ENCODE measurements around the gene SHD. TPM values are rescaled to one million over a fixed set of nuclear protein-coding genes. Genes with fewer than 3 reads are reported as not detected.

The SHD gene
- total RNA-seq, 2 experiments from 2014 or later, result 0.14 to 0.64 TPM

- DNase-seq, result no peak
- H3K27ac Mint-ChIP-seq, result no peak overlapping the region
- Histone ChIP-seq H3K36me3 (ENCODE audit: insufficient read depth, low read length) (no peaks in the 10 kb centered on the region), H3K27me3 (ENCODE audit: control insufficient read depth in 1 of 2, insufficient read depth in 2 of 2, low read length in 2 of 2) (peaks cover 0 to 3% of the 10 kb centered on the region in 2 experiments), H3K4me3 (ENCODE audit: low read length) (no peak overlapping the region), H3K27ac (ENCODE audit: low read depth in 1 of 2, low read length in 2 of 2) (no peak overlapping the region), H3K4me1 (ENCODE audit: insufficient read depth, low read length) (peaks cover 36% of the 10 kb centered on the region), H3K9me3 (ENCODE audit: control insufficient read depth in 1 of 2, insufficient read depth in 1 of 2, low read length in 2 of 2) (no peaks in the 10 kb centered on the region)
- no peaks in the 10 kb centered on the region for H3K27me3 Mint-ChIP-seq
- POLR2A ChIA-PET, result no interaction called here
- peak overlapping the region; percentile 45 for H3K4me3 Mint-ChIP-seq
- CTCF ChIA-PET, result no interaction called here
- no peaks in the 10 kb centered on the region for H3K9me3 Mint-ChIP-seq
- H3K4me1 Mint-ChIP-seq (ENCODE audit: low read depth), result peaks cover 34% of the 10 kb centered on the region
- TF ChIP-seq CTCF (IDR thresholded peaks at IDR 0.05), result no peak
- intact Hi-C loops (cut with DNase I, micrococcal nuclease), result loop anchor here in 1 of 2 experiments (2.0 kb wide), 1 partner anchor 22 kb away; no protein-coding TSS in a partner anchor
- H3K36me3 Mint-ChIP-seq (ENCODE audit: low read depth), result no peaks in the 10 kb centered on the region
- ATAC-seq (ENCODE audit: poor library complexity), result no peak
Measured at GRCh38 chr19:4305257-4305612, 26.2 kb downstream of the SHD start.

- Mint-ChIP-seq H3K27me3 (no peaks in the 10 kb centered on the region), H3K36me3 (ENCODE audit: low read depth) (no peaks in the 10 kb centered on the region), H3K4me1 (ENCODE audit: low read depth) (peaks cover 31% of the 10 kb centered on the region), H3K9me3 (no peaks in the 10 kb centered on the region), H3K4me3 (peak overlapping the region; percentile 45), H3K27ac (no peak overlapping the region)
- no peaks in the 10 kb centered on the region for H3K9me3 ChIP-seq (ENCODE audit: control insufficient read depth in 1 of 2, insufficient read depth in 1 of 2, low read length in 2 of 2)
- ATAC-seq (ENCODE audit: poor library complexity), result no peak
- POLR2A ChIA-PET, result no interaction called here
- no peaks in the 10 kb centered on the region for H3K36me3 ChIP-seq (ENCODE audit: insufficient read depth, low read length)
- no peak for DNase-seq
- H3K4me3 ChIP-seq (ENCODE audit: low read length), result no peak overlapping the region
- TF ChIP-seq CTCF (IDR thresholded peaks at IDR 0.05), result no peak
- H3K27ac ChIP-seq (ENCODE audit: low read depth in 1 of 2, low read length in 2 of 2), result no peak overlapping the region
- H3K27me3 ChIP-seq (ENCODE audit: control insufficient read depth in 1 of 2, insufficient read depth in 2 of 2, low read length in 2 of 2), result peaks cover 0 to 3% of the 10 kb centered on the region in 2 experiments
- CTCF ChIA-PET, result no interaction called here
- intact Hi-C loops (cut with DNase I, micrococcal nuclease), result loop anchor here in 1 of 2 experiments (2.0 kb wide), 1 partner anchor 21 kb away; no protein-coding TSS in a partner anchor
- peaks cover 36% of the 10 kb centered on the region for H3K4me1 ChIP-seq (ENCODE audit: insufficient read depth, low read length)
Measured at GRCh38 chr19:4305659-4306058, 26.6 kb downstream of the SHD start.

- Mint-ChIP-seq H3K36me3 (ENCODE audit: low read depth) (no peaks in the 10 kb centered on the region), H3K9me3 (no peaks in the 10 kb centered on the region), H3K27me3 (no peaks in the 10 kb centered on the region), H3K4me3 (no peak overlapping the region), H3K4me1 (ENCODE audit: low read depth) (no peaks in the 10 kb centered on the region), H3K27ac (no peak overlapping the region)
- H3K4me3 ChIP-seq (ENCODE audit: low read length), result no peak overlapping the region
- no peaks in the 10 kb centered on the region for H3K9me3 ChIP-seq (ENCODE audit: control insufficient read depth in 1 of 2, insufficient read depth in 1 of 2, low read length in 2 of 2)
- DNase-seq (peak in 1 of 14 experiments; percentile 47), ATAC-seq (ENCODE audit: poor library complexity) (no peak)
- ChIA-PET CTCF (no interaction called here), POLR2A (no interaction called here)
- no peaks in the 10 kb centered on the region for H3K36me3 ChIP-seq (ENCODE audit: insufficient read depth, low read length)
- intact Hi-C loops (cut with DNase I, micrococcal nuclease), result no loop called here
- no peak for TF ChIP-seq CTCF (IDR thresholded peaks at IDR 0.05)
- no peak overlapping the region for H3K27ac ChIP-seq (ENCODE audit: low read depth in 1 of 2, low read length in 2 of 2)
- H3K27me3 ChIP-seq (ENCODE audit: control insufficient read depth in 1 of 2, insufficient read depth in 2 of 2, low read length in 2 of 2), result no peaks in the 10 kb centered on the region
- H3K4me1 ChIP-seq (ENCODE audit: insufficient read depth, low read length), result no peaks in the 10 kb centered on the region
Measured at GRCh38 chr19:4310247-4311121, 31.4 kb downstream of the SHD start.

Measured in CD4-positive, alpha-beta T cell (primary cell).